GM18861 (cell line): ENCODE results near the gene TBX3.

Source experiments
- ATAC-seq: cut with Tn5 transposase; IDR thresholded peaks from one replicate; pipeline ENCODE4 v1.9.1; 2021; ENCODE audit not compliant: unreplicated experiment

The TBX3 gene

DNA sequence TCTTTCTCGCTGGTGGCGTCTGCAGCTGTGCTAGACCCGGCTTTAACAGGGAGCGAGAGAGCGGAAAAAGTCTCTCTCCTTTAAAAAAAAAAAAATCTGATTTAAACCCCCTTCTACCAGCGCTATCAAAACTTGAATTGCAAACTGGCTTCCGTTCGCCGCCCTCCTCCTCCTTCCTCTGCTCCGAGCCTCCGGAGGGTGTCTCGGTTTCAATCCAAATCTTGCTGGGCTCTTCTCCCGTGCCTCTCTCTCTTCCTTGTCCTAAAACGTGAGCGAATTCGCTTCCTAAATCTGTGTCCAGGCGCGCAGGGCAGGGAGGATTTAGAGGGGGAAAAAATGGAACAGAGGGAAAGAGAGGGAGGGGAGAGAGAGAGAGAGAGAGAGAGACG is 272 bp downstream of the TBX3 start:
- ATAC-seq: no peak

DNA sequence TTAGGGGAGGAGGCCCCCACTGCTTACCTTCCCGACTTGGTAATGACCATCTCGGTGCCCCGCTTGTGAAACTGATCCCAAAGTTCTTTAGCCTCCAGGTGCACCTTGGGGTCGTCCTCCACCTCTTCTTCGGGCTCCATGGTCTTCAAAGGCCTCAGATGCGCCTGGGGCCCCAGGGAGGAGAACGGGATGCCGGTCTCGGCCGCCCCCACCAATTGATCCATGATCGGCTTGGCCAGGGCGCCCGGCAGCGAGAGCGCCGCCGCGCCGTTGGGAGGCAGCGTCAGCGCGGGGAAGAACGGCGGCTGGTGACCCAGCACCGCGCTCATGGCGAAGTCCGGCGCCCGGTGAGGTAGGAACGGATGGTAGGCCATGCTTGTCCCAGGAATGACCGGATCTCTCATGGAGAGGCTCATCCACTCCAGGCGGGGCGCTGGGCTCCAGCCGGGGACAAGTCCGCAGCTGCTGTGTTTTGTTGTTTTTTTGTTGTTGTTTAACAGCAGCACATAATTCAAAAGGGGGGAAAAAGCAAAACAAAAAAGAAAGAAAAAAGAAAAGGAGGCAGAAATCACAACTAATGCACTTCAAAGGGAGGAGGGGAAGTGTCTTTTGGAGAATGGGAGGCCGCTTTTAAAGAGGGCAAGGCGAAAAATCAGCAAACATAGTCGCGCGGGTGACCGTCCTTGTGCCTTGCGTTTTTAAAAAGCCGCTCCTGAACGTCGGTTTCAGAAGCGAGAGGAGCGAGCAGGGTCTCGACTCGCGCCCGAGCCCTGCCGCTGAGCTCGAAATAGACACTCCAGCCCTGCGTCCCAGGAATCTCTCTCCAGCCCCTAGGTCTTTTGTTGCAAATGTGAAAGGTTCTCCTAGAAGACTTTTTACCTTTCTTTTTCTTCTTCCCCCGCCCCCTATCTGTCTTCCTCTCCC is 928 bp downstream of the TBX3 start:
- no peak for ATAC-seq

DNA sequence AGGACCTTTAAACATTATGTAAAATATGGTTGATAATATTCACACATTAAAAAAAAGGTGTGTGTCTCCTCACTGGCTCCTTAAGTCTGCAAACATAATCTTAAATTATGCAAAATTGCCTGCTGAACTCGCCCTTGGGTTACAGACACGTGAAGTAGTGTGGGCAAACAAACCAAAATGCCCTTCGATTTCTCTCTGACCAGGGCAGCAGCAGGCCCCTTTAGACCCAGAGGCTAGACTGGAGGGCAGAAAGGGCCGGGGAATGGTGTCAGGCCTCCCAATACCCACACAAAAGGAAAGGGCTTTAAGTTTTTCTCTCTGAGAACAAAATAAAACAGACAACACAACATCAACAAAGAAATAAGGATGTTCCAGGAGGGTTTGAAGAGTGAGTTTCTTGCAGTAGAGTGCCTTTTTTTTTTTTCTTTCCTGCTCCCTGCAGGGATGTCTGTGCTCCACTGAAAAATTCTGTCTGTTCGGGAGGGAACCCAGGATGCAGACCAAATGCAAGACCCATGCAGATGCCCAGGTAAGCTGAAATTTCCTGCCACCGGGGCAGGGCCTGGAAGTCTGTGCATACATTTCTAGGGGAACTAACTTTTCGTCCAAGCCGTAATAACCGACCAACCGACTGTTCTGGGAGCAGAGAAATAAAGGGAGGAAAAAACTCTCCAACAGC is 1.7 kb downstream of the TBX3 start:
- ATAC-seq: no peak

DNA sequence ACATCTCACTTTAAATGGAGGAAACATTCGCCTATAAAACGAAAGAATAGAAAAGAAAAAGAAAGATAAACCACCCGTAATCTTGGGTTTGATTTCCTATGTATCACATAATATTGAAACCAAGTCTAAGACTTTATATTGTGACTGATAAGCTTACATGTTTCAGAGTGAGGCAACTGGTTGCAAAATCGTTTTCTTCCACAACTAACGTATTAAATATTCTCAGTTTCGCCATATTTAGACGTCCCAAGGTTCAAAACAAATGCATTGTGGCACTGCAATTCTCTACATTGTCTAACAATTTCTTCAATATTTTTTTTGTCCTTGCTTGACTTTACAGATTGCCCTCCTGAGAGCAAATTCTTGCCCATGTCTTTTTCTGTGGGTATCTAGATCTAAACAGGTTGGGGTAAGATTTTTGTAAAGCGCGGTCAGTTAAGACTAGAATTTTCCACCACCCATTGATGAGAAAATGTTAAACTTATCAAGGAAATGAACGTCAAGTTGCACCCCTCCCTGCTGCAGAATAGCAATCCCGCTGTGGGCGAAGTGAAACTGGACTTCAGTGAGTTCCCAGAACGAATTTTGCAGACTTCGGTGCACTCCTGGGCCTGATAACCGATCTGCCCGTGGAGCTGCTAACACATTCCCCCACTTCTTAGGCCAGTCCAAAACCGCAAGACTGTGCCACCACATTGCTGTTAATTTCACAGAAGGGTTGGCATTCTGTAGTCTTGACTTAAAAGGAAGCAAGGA is 2.7 kb downstream of the TBX3 start:
- no peak for ATAC-seq

DNA sequence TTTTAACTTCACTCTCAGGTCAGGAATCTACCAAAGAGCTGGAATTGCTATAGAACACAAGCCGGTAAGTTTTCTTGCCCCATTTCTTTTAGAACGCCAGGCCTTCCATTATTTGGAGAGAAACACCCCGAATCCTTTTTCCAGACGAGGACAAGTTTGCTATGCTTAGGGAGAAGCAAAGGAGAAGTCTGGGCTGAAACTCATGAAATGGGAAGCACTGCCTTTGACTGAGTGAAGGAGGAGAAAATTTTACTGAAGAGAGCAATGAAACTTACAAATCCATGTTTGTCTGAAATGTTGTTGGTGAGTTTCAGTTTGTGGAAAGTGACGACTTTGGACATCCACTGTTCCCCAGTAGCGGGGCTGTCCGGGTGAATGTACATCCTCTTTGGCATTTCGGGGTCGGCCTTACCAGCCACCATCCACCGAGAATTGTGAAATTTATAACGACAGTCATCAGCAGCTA is 3.3 kb downstream of the TBX3 start:
- no peak for ATAC-seq

DNA sequence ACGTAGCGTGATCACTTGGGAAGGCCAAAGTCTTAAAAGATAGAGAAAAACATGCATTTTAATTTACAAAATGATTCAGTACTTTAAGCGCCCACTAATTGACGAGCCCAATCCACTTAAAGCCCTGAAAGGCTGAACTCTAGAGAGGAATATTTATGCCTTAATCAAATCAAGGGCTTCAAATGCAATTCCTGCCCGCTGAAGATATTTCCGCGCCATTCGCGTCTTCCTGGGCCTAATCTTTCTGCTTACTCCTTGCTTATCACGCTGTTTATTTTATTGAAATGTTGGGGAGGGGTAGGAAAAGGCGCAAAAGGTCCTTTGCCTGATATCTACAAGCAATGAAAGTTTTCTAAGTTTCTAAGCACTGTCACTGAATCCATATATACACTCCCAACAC is 4.0 kb downstream of the TBX3 start:
- no peak for ATAC-seq

DNA sequence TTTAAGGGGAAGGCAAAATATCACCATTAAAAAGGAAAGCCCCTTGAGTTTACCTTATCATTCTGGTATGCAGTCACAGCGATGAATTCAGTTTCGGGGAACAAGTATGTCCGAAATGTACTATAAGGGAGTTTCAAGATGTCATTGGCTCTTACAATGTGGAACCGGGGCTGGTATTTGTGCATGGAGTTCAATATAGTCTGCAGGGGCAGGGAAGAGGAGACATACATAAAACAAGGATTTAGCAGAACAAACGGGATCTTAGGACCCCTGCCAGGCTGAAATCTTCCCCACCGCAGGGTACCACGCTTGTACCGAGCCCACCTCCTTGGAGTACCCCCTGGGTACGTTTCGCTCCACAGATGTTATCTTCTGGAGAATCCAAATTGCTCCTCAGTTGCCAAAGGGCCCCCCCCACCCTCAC is 4.5 kb downstream of the TBX3 start:
- no peak for ATAC-seq

DNA sequence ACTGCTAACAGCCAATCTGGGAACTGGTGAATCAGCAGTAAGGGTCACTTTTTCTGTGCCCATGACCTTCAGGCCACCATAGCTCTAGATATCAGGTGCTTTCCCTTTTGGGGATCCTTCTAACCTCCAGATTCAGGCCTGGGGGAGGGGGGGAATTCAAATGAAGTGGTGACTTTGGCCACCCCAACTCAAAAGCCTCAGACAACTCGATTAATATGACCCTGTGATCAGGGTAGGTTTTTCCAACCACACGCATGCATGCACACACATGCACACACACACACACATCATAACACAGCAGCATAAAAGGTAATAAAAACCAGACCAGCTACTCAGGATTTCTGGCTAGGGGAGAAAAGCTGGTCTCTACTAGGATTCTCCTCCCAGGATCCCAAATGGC is 5.3 kb downstream of the TBX3 start:
- no peak for ATAC-seq

DNA sequence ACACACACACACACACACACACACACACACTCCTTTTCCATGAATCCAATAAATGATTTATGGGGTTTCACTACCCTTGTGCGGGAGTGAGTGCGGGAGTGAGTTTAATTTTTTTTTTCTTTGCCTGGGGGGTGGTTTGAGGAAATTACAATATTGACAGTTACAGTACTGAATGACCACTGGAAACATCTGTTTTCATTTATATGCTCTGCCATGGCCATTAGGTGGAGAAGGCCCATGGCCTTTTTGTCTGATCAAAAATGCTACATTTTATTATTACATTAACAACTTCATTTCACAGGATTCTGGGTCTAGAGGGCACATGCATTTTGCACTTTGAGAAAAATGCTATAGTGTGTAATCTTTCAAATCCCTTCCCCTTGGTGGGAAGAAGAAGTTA is 5.9 kb downstream of the TBX3 start:
- no peak for ATAC-seq

DNA sequence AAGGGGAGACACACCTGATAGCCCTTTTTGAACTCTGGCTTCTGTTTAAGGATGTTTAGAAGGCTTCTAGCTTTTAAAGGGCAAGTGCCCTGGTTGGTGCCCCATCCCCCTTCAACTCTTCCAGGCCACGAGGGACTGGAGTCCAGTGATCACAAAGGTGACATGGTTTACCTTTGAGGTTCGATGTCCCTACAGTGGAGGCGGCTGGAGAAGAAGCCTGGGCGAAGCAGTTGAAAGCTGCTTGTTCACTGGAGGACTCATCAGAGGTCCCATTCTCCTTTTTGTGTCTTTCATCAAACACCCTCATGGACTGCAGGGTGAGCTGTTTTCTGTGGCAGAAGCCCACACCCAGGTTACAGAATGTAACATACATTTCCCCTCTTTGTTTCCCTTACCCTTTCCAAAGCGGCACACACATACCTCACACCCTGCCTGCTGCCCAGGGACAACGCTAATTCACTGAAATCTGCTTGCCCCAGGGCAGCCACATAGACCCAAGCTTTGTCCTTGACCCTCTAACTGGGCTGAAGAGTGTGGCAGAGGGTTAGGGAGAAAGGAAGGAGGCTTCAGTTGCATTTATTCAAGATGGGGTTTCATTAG is 7.7 kb downstream of the TBX3 start:
- ATAC-seq: no peak

DNA sequence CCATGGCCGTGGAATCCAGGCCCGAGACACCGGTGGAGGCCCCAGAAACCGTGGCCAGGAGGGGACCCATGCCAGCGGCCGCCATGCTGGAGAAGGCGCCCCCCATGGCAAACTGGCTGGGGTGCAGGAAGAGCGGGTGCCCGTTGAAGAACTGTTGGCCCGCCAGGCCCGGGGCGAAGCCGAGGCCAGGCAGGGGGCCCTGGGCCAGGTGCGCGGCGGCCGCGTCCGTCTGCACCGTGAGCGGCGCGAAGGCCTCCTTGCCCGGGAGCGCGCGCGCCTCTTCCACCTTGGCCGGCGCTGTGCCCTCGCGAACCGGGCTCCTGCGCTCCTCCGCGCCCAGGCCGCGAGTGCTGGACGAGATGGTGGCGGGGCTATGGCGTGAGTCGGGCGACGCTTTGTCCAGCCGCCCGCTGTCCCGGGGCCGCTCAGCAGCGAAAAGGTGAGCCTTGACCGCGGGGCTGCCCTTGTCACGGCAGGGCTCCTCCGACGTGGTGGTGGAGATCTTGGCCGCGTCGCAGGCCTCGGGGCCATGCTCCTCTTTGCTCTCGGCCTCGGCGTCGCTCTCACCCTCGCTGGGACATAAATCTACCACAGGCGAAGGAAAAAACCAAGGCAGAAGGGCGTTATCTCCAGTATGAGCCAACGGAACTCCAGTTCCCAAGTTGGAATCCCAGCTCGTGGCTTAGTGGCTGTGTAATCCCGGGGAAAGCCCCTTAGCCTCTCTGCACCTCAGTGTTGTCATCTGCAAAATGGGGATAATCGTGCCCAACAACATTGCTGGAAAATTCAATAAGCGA is 9.5 kb downstream of the TBX3 start:
- no peak for ATAC-seq

DNA sequence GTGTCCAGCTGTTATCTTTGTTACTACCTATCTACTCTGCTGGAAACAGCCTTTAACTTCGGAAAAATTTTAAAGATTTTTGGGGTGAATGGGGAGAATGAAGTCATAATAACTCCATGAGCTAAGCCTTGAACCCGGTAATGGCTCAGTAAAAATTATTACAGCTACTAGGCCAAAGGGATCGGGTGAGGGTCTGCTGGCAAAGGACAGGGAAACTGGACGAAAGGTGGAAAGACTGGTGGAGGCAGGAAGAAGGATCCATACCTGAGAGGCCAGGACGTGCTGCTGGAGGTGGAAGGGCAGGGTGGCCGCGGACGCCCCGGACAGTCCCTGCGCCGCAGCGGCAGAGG is 10.1 kb downstream of the TBX3 start:
- no peak for ATAC-seq

DNA sequence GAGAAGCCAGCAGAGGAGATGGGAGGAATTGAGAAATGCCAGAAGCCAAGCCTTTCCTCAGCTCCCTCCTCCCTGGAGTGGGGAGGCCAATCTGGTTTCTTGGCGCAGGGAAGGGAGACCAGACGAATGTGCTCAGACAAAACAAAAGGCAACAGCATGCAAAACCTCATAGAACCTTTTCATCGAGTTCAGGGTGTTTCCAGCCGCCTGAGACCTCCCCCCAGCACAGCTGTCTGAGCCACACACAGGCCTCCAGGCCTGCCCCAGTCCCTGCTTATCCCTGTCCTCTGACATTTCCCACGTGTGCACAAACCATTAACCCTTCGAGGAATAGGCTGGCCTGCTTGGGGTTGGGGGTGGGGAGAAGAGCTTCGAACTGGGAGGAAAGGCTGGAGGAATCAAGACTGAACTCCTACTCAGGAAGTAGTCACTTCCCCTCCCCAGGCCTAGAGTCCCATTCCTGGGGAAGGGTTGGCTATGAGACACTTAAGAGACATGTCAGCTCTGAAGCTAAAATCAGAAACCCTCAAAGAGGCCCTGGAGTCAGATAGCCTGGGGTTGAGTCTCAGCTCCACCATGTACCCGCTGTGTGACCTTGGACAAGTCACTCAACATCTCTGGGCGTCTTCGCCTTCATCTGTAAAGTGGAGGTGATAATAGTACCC is 10.7 kb downstream of the TBX3 start:
- ATAC-seq: no peak

DNA sequence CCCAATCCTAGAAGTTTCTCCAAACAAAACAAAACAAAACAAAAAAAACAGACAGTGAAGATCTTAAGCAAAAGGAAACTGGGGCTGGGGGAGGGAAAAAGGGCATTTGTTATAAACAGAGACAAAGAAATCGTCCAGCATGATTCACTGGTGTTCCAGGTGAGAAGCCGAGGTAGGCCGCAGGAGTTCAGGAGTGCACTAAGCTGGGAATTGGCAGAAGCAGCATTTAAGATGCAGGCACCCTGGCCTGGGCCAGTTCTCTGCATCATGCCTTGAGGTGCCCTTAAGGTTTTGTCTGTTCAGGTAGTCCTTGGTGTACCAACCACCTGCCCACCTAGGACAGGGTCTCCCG is 11.2 kb downstream of the TBX3 start:
- ATAC-seq: no peak

DNA sequence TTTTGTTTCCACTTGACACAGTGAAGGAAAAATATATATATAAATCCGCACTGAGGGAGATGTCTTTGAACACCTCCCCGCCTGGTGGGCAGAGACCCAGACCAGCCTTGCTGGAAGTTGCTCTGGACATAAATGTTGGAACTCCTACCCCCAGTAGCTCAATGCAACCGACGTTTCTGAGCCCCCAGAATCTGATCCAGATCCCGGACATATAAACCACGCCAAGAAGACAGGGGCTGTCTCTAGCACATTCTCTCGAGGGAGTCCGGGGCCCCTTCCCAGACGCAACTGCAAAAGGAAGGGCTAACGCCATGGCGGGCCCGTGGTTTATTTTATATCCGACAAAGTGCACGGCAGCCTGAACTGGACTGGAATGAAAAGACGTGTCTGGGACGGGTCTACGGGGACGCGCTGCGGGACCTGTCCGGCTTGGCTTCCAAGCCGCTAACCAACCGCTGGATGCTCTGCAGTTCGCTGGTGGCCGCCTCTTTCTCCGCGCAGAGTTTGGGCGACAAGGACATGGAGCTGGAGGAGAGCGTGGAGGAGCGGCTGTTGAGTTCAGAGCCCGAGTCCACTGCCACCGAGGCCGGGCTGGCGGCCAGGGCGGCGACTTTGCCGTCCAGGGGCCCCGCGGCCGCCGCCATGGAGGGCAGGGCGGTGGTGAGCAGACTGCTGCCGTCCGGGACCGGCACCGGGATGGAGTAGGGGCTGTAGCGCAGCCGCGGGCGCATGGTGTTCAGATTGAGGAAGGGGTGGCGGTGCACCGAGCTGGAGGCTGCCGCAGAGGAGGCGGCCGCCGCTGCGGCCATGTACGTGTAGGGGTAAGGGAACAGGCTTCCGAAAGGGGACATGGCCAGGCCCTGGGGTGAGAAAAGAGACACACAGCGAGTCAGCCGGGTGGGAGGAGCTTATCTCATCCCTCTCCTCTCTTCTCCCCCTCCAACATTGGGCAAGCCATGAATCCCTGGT is 12.2 kb downstream of the TBX3 start:
- no peak for ATAC-seq

DNA sequence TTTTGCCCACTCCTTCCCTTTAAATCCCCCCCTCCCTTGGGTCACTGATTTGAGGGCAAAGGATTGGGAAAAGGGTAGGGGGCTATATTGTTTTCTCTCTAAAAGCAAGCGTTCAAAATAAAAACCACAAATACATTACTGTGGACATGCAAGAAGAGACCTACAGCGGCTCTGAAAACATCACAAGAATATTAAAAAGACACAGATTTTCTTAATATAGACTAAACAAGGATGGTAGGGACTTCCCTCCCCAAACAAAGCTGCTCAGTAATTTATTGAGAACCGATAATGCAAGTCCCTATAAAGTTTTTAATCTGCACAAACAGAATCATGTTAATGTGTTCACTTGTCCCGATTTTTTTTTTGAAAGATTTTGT is 12.9 kb downstream of the TBX3 start:
- no peak for ATAC-seq

DNA sequence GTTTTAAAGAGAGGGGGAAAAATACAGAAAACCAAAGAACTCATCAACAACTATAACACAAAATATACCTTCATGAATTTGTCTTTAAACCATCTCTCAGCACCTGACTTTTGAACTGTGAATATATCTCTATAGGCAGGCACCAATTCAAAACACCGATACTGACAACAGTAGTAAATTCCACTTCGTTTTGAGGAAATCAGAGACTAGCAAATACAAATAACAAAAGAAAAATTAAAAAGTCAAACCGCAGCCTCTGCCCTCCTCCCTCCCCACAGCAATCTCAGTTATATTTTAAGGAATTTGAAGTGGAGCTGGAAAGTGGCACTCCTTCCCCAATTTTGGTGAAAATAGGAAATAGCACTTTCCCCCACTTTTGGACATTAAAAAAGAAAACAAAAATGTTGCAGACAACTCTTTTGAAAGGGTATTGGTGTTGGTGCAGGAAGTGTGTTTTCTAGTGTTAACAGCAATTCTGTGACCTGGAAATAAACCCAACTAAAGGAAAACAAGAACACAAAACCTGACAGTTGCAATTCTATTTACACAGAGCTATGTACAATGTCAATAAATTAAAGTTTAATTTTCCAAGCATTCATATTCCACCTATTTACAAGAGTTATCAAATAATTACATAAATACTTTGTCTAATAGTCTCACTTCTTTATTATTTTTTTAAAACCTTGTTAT is 13.5 kb downstream of the TBX3 start:
- ATAC-seq: no peak
